SKM-1 (cell line): ENCODE results near the gene CACNB2.
"Not testable (repeated sequence)": the region's sequence is repeated elsewhere in the genome, so short reads cannot be mapped to it uniquely, and the experiment has no call there.

Experiments used
- DNase-seq: peaks from one replicate; lab custom pipeline; 2025; ENCODE audit not compliant: unreplicated experiment; lab: John Stamatoyannopoulos, UW

The CACNB2 gene

DNA sequence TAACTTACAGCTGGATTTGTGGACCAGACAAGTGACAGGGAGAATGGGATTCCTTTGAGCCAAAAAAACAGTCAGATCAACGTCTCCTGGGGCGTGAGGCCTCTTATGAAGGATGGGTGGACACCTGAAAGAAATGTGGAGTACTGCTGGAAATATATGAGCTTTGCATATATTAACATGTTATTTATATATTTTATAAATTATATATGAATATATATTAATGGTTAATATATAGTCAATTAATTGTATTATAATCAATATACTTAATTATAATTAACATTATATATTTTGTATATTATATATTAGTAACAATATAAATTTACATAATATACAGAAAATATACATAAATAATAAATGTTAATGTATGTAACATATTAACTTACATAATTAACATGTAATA lies 57.5 kb downstream of the CACNB2 start:
- no peak for DNase-seq

DNA sequence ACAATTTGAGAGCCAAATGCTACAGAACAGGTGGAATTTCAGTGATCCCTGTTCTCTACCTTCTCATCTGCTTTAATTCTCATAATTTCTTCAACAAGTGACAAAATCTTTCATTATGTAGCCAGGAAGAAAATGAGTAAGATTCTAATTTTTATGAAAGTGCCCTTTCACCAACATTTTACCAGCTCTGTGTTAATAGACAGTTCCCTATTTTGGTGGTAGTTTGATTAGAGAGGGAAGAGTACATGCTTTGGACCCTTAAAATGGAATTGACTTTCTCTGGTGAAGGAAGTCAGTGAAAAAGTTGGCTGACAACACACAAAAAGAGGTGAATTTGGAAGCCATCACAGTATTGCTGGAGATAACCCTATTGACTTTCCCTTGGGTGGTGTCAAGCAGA lies 61.7 kb downstream of the CACNB2 start:
- no peak for DNase-seq

DNA sequence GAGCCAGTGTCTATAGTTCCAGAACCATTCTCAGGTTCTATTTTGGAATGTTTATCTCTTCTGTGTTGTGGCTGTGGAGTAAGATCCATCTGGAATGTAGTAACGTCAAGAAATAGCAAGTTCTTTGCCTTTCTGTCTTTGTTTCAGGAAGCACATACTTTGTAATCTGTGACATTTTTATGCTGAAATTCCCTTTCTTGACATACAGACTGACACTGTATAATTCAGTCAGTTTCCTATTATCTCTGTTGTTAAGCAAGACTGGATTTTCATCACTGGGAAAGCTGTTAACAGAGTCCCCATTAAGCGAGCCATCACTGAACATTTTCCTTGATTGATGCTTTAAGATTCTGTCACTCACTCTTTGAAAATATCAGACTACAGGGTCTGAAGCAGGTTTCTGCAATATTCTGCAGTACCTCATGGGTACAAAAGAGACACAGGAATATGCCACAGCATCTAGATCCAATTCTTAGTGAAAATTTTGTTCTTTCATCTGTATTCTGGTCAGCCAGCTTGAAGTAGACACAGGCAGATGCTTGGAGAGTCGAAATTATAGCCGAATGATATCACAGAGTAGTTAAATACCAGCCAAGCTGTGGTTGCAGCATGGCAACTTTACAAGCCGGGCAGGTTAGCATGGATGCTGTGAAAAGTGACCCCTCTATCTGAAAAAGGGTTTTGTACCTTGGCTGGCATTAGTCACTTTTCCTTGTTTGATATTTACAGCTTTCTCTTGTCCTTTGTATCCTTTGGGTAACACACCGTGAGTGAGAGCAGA lies 62.6 kb downstream of the CACNB2 start:
- no peak for DNase-seq

DNA sequence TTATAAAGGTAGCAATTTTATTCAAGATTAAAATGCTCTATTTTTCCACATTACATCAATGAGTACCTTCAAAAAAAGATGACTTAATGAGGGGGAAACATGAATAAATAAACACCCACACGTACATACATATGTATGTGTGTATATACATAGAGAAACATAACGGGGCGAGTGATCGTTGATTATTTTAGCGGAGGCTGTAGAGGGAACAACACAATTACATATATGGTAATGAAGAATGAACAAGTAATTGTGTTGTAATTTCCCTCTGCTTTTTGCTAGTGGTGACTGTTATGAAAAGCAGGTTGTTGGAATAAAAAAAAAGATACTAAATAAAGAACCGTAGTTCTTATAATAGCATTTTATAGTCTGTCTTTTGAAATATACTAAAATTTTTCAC lies 63.2 kb downstream of the CACNB2 start:
- no peak for DNase-seq

DNA sequence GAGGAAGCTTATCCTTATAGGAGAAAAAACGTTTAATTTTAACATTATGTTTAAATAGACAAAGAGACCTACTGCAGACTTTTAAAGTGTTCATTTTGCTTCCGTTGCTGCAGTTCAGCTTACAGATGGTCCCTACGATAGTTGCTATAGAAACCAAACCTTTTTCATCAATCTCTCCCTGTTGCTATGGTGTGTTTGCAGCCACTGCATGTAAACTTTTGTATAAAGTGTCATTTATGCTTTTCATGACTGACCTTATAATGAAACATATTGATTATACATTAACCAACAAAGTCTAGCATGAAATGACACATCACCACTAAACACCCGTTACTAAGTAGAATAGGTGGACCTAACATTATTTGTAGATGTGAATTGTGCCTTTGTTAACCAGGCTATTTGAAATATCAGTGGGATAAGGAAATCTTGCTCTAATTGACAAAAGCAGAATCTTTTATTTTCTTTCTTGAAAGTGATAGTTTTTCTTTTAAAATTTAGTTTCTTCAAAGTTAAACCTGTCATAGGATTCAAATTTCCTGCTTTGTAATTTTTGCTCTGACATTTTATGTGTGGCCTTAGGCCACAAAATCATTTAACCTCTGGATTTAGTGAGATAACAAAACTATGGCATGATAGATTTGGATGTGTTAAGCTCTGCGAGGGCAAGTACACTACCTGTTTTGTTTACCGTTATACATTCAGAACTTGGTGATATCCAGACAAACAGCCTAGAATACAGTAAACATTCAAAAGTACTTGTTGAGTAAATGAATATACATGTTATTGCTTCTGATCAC lies 64.0 kb downstream of the CACNB2 start:
- DNase-seq, result no peak

DNA sequence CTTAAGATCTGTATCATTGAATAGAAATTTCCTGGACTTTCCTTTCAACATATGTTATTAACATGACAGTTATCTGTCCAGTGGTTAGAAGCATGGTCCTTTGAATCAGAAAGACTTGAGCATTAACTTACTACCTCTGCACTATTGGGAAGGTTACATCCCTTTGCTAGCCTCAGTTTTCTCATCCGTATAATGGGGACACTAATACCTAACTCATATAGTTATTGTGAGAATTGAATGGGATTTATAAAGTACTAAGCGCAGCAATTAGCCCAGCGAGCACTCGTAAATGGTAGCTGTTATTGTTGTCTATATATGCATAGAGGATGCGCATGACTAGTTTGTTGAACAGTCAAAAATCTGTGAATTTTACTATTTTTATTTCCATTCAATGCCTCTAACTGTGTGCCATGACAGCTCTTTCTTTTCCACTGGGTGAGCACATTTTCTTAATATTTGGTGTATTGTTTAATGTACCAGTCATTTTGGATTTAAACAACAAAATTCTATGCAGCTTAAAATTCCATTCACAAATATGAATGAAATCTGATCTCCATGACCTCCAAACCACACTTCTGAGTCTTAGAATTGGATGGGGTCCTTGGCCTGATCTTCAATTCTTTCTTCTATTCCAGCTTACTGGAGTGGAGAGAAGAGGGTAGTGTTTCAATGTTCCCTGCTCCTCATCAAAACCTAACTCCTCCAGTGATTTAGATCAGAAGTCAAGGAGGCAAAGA lies 65.0 kb downstream of the CACNB2 start:
- no peak for DNase-seq

DNA sequence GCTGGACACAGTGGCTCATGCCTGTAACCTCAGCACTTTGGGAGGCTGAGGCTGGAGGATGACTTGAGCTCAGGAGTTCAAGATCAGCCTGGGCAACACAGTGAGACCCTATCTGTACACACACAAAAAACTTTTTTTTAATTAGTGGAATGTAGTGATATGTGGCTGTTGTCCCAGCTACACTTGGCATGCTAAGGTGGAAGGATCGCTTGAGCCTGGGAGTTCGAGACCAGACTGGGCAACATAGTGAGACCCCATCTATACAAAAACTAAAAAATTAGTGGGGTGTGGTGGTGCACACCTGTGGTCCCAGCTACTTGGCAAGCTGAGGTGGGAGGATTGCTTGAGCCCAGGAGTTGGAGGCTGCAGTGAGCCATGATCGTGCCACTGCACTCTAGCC lies 68.0 kb downstream of the CACNB2 start:
- DNase-seq, result not testable (repeated sequence)

DNA sequence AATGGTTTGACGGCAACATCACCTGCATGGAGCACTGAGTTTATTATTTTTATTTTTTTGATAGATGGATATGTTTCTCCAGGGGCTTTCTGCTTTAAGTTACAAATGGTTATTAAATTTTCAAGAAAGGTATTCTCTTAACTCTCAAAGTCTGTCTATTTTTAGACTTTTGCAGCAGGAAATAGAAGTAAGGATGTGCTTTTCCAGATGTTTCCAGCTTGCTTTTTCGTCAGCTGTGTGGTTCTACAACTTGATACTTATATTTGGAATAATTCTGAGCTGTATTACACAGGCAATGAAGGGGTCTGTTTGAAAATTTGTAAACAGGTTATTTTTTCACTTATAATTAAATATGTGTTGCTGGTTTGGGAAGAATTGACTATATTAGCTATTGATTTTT lies 69.0 kb downstream of the CACNB2 start:
- no peak for DNase-seq

DNA sequence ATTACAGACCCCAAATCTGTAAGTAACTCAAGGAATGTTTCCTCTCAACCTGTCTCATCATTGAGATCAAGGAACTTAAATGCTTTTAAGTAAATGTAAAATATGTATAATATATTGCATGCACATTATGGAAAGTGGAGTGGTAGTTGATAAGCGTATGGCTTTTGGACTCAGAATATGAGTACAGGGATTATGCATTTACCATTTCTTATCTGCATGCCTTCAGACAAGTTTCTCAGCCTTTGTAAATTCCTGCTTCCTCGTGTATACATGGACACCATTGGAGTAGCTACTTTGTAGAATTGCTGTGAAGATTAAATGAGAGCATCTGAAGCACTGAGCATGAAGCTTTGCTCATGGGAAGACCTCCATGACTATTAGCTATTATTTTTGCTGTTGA lies 70.5 kb downstream of the CACNB2 start:
- no peak for DNase-seq

DNA sequence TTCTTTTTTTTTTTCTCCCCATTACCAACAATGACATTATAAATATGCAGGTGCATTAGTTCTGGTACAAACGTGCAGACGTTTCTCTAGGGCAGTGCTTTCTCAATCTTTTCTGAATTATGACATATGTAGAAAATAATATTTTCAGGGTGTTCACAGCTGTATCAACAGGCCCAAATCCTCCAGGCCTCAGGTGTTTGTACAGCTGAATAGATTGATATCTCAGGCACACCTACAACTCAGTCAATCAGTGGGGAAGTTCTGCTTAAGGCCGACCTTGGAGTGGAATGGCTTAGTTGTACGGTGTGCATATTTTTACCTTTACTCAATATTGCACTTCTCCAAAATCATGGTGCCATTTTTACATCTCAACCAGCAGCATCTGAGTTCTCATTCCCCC lies 71.6 kb downstream of the CACNB2 start:
- no peak for DNase-seq

DNA sequence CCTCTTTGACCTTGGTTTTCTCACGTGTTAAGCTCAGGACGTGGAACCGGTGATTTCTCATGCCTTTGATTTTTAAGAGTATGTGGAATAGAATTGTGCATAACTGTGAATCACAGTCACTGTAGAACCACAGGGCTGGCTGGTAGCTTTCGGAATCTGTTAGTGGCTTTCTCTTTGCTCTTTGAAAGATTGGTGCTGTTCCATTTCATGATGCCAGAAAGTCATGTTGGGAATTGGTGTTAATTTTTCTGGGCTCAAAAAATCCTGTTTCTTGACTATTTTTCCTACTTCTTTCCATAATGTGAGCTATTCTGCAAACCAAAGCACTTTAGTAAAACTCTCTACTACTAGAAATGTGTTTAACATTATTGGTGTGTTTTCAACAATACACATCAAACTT lies 73.0 kb downstream of the CACNB2 start:
- no peak for DNase-seq

DNA sequence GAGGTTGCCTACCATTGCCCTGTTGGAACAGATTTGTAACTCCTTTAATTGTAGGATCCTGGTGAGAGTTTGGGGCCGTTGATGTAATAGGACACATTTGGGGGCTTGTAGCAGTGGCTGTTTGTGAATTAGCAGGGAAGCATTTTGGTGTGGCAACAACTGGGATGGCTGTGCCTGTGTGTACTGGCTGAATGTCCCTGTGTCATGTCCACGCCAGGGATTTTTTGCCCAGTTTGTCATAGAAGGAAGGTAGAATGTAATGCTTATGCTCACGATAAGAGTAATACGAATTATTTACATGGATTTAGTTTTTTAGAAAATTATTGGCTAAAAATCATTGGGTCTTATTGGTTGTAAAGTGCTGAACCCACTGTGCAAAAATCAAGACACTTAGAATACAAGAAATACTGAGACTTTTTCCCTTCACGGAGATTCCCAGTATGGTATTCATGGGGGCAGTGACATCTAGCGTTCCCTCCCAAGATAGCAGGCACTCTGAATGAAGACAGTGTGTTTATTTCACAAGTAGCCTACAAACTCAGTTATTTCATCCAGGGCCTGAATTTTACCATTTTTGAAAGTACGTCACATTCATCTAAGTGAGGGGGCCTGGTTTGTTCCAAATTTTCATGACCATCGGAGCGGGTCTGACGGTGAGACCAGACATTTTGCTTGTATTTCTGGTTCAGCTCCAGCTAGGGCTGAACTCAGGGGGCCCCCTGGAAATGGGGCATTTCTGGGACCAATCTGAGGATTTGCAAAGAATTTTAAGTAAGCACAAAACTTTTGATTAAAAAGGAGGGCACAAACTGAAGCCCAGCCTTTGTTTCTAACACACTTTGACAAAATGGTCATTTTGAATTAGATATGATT lies 74.7 kb downstream of the CACNB2 start:
- DNase-seq, result no peak

DNA sequence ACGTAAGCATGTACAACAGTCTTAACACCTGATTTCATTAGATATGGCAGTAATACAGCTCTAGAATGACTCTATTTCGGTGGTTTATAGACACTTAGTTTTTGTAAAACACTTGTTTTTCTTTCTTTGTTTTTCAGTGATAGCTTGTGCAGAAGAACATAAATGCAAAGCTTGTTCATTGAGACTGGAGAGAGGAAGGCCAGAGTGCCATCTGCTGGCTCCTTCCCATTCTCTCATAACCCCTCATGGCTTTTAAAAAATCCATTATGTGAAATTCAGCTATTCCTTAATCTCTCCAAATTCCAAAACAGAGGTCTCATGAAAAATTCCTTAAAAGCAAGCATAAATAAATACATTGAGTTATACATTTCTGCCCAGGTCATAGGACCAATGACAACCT lies 76.3 kb downstream of the CACNB2 start:
- DNase-seq, result no peak

DNA sequence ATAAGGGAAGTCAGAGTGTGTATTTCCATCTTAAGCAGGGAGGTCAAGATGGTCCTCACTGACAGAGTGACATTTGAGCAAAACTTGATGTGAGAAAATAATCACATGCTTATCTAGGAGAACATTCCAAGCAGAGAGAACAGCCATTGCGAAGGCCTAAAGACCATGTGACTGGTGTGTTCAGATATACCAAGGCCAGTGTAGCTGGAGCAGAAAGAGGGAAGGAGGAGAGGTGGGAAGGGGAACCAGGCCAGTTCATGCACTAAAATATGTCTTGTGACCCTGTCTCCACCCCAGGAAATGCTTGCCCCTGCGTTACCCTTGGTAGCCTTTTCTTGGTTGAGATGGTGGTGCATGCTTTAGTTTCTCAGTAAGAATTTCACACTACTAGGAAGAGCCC lies 77.4 kb downstream of the CACNB2 start:
- DNase-seq, result no peak

DNA sequence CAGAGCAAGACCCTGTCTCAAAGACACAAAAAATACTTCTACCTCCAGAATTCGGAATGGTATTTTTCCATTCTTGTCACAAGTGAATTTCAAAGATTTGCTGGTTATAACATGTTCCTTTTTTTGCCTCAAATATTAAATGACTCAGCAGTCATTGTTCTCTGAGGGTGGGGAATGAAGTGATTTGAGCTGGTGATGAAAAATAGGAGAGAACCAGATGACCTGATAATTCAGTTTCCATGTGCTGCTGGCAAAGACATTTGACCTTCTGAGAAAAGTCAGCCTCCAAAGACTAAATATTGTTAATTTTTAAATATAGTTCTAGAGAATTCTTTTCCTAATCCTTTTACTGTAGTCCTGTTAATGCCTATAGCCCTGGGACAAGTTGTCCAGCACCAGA lies 78.9 kb downstream of the CACNB2 start:
- no peak for DNase-seq

DNA sequence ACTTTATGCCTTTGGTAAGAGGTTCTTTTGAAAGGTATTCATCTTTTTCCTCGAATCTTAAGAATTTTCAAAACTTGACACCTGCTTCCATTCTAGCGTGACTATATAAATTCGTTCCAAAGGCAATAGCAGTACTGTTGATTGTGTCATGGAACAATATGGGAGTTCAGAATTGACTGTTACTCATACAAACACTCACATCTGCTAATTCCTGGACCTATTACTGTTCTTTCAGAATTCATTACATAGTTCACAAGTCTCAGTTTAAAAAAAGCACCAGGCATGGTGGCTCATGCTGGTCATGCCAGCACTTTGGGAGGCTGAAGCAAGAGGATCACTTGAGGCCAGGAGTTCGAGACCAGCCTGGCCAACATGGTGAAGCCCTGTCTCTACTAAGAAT lies 80.9 kb downstream of the CACNB2 start:
- DNase-seq, result no peak

DNA sequence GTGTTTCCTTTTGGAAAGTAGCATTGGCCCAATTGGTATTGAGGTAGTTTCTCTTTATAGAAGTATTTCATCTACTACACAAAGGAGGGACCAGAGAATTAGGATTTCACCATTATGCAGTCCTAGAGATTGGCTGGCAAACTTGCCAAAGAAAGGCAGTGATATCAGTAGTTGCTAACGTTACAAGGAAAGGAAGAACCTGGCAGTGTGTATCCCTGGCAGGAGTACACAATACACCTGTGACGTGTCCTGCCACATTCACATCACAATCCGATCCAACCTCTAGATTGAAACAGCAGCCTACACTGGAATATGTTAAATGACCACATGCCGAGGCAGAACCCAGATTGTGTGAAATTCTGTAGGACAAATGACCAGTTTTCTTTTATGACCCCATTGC lies 81.7 kb downstream of the CACNB2 start:
- no peak for DNase-seq

DNA sequence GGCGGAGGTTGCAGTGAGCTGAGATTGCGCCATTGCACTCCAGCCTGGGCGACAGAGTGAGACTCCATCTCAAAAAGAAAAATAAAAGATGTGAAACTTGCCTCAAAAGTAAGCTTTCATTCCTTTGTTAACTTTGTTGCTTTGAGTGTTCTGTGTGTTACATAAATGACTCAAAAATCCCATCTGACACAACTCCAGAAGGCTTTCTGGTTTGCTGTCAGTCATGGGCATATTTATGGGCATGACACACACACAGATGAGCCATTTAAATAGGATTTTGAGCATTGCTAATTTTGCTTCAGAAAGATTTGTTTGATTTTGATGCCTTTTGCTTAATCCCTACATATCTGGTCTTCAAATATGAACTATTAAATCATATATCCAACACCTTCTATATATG lies 82.6 kb downstream of the CACNB2 start:
- DNase-seq, result no peak

DNA sequence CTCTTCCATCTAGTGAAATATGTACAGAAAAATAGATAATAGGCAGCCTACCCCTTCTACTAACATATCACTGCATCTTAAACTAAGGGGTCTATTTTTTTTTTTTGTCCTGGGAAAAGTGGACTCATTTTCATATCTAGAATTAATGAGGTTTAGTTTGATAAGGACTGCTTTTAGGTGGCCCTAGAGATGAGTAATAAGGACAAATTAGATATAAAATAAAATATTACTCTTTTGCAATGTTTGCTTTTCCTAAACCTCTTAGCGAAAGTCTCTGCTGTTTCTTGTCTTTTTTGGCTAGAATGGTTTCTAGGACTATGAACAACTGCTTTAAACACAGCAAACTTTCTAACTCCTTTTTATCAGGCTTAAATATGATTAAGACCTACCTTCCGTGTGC lies 83.7 kb downstream of the CACNB2 start:
- DNase-seq, result no peak

DNA sequence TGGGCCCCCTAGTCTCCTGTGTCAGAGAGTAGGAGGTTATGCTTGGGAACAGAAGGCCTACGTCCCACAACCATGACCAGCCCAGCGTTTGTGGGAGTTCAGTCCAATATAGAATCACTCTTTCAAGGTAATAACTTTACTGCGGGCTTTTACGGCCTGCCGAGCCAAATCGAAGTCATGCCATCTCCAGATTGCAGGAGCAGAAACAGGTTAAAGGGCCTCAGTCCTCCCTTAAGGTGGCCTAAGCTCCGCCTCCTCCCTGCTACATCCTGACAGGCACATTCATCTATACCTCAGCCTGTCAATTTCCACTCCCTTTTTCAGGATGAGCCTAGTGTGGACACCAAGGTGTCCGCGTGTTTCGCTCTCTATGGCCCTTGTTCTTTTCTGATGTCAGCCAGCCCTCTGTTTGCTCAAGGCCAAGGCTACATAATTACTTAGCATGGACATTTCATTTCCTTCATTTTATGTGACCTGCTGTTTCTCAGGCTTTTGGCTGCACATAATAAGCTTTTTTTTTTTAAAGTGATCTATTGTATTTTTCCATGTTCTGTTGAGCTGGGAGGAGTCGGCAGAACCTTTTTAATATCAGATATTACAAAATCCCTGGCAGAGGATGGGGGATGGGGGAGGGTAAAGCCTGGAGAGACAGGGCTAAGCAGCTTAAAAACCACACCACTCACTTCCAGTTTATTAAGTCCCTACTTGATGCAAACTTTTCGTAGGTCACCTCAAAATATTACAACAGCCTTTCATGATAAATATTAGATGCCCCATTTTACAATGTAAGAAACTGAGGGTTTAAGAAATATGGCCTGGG lies 84.6 kb downstream of the CACNB2 start:
- DNase-seq, result no peak
